HUES6 (cell line): Measurements from ENCODE around the gene UNG.

Source experiments
- H3K27ac ChIP-seq: 2 replicates; pipeline ENCODE4 v1.7.0; 2013; ENCODE audit warnings: low read depth, mild to moderate bottlenecking, low read length, inconsistent platforms
- H3K27me3 ChIP-seq: 2 replicates; pipeline ENCODE4 v1.6.1; 2013; ENCODE audit warnings: low read length; ENCODE audit not compliant: control insufficient read depth, insufficient read depth
- H3K36me3 ChIP-seq: 2 replicates; pipeline ENCODE4 v1.6.1; 2013; ENCODE audit warnings: low read length; ENCODE audit not compliant: control insufficient read depth, insufficient read depth
- H3K4me1 ChIP-seq: 2 replicates; pipeline ENCODE4 v1.6.1; 2013; ENCODE audit warnings: low read length; ENCODE audit not compliant: control insufficient read depth, insufficient read depth
- H3K4me3 ChIP-seq: 2 replicates; pipeline ENCODE4 v1.5.1; 2013; ENCODE audit warnings: low read depth, low read length
- H3K9ac ChIP-seq: one replicate; pipeline ENCODE4 v1.6.1; 2013; ENCODE audit warnings: mild to moderate bottlenecking, low read length
- H3K9me3 ChIP-seq: 2 replicates; pipeline ENCODE4 v1.6.1; 2013; ENCODE audit warnings: low read depth, low read length; ENCODE audit not compliant: control insufficient read depth, insufficient read depth

Gene UNG

DNA sequence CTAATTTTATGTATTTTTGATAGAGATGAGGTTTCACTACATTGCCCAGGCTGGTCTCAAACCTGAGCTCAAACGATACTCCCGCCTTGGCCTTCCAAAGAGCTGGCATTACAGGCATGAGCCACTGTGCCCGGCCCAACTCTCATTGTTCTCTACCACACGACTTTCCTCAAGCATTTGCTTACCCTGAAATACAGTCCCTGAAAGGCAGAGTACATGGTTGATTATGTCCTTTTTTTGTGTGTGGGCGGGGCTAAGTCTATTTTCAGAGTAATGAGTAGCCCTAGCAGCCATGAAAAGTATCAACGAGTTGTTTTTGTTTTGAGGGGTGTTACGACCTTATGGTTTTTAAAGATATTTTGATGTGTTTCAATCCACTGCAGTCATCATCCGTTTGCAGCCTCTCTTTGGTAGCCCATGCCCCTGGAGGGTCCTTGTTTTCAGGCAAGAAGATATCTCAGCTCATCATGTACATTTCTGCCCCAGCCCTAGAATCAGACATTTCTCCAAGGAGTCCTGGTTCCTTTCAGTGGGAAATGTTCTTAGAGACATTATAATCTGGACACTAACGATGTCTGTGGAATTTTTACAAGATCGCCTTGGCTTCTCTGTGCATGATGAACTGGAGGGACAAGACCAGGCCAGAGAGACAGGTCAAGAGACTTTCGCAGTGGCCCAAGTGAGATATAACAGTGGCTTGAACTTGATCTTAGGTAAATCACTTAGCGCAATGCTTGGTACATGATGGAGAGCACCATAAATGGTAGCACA lies 27.7 kb downstream of the UNG start:
- Histone ChIP-seq H3K4me1 (no peaks in the 10 kb centered on the region), H3K27me3 (no peaks in the 10 kb centered on the region), H3K9me3 (no peaks in the 10 kb centered on the region), H3K36me3 (no peaks in the 10 kb centered on the region), H3K9ac (no peak overlapping the region), H3K4me3 (no peak overlapping the region), H3K27ac (no peak overlapping the region)

- Histone ChIP-seq H3K27ac (no peak overlapping the region), H3K36me3 (no peaks in the 10 kb centered on the region), H3K27me3 (no peaks in the 10 kb centered on the region), H3K9me3 (no peaks in the 10 kb centered on the region), H3K4me3 (no peak overlapping the region), H3K9ac (no peak overlapping the region), H3K4me1 (no peaks in the 10 kb centered on the region; the same call in 1 of the 2 replicates)
These were observed 28.4 kb downstream of the UNG start for GRCh38 chr12:109125791-109126190.

GRCh38 chr12:109126784-109127183 lies 29.4 kb downstream of the UNG start:
- no peaks in the 10 kb centered on the region; the same call in 1 of the 2 replicates for H3K4me1 ChIP-seq
- H3K27ac ChIP-seq, result no peak overlapping the region
- no peaks in the 10 kb centered on the region for H3K36me3 ChIP-seq
- no peaks in the 10 kb centered on the region for H3K9me3 ChIP-seq
- H3K9ac ChIP-seq, result no peak overlapping the region
- no peak overlapping the region for H3K4me3 ChIP-seq
- no peaks in the 10 kb centered on the region for H3K27me3 ChIP-seq

- no peaks in the 10 kb centered on the region for H3K27me3 ChIP-seq
- no peak overlapping the region for H3K4me3 ChIP-seq
- no peaks in the 10 kb centered on the region for H3K36me3 ChIP-seq
- H3K4me1 ChIP-seq, result no peaks in the 10 kb centered on the region; the same call in 1 of the 2 replicates
- no peak overlapping the region for H3K9ac ChIP-seq
- H3K9me3 ChIP-seq, result no peaks in the 10 kb centered on the region
- H3K27ac ChIP-seq, result no peak overlapping the region
These were observed 30.3 kb downstream of the UNG start for GRCh38 chr12:109127533-109128242.

GRCh38 chr12:109130297-109131153 lies 33.1 kb downstream of the UNG start:
- Histone ChIP-seq H3K4me1 (no peaks in the 10 kb centered on the region; the same call in 1 of the 2 replicates), H3K27ac (no peak overlapping the region), H3K4me3 (no peak overlapping the region), H3K9me3 (no peaks in the 10 kb centered on the region), H3K9ac (no peak overlapping the region), H3K27me3 (no peaks in the 10 kb centered on the region), H3K36me3 (no peaks in the 10 kb centered on the region)

DNA sequence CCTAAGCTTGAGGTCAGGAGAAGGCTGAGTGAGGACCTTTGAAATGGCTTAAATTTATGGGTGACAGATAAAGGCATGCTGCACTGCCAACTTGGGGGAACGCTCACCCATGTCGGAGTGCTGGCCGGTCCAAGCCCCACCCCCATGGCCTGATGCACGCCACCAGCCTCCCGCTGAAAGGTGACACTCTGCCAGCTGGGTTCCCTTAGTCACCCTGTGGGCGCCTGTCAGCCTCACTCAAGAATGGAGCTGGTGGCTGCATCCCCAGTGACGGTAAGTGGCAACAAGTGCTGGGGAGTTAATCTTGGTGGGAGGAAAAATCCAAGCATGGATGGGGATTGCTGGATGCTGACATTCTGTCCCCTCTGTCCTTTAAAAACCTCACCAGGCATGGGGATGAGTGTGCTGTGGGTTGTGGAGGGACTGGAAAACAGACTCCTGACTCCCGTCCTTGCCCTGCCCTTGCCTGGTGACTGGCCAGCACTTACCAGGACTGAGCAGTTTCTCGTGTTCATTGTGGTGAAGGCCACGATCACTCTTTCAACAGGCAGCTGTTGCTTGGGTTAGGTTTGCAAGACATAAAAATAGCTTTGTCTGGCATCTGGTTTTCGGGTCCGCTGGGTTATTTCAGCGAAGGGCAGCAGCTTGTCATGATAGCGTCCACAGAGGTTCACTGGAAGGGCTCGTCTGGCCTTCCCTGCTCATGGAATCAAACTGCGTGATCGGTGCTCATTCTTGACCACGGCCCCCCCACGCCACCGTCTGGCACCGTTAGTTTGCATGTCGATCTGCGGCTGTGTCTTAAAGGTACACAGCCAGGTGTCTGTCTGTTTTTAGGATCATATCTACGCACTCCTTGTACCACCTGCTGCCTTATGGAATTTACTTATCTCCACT lies 34.0 kb downstream of the UNG start:
- no peaks in the 10 kb centered on the region for H3K36me3 ChIP-seq

GRCh38 chr12:109134186-109134917 lies 37.0 kb downstream of the UNG start:
- no peak overlapping the region for H3K27ac ChIP-seq
- H3K27me3 ChIP-seq, result no peaks in the 10 kb centered on the region
- no peaks in the 10 kb centered on the region; the same call in 1 of the 2 replicates for H3K4me1 ChIP-seq
- peaks cover 6% of the 10 kb centered on the region; the same call in 1 of the 2 replicates for H3K9me3 ChIP-seq
- H3K9ac ChIP-seq, result no peak overlapping the region
- H3K4me3 ChIP-seq, result no peak overlapping the region
- no peaks in the 10 kb centered on the region for H3K36me3 ChIP-seq

More for the DNA sequence above, 34.0 kb downstream of the UNG start:
- Histone ChIP-seq H3K27ac (no peak overlapping the region), H3K9ac (no peak overlapping the region), H3K4me3 (no peak overlapping the region), H3K27me3 (no peaks in the 10 kb centered on the region), H3K9me3 (0 out of 2 replicates have a peak, but pooled peaks cover 1% of the 10 kb centered on the region), H3K4me1 (no peaks in the 10 kb centered on the region; the same call in 1 of the 2 replicates)

- Histone ChIP-seq H3K4me1 (no peaks in the 10 kb centered on the region), H3K36me3 (no peaks in the 10 kb centered on the region), H3K27me3 (no peaks in the 10 kb centered on the region), H3K9ac (no peak overlapping the region), H3K9me3 (peaks cover 6% of the 10 kb centered on the region; the same call in 1 of the 2 replicates), H3K27ac (no peak overlapping the region), H3K4me3 (no peak overlapping the region)
These were observed 39.7 kb downstream of the UNG start for GRCh38 chr12:109137055-109137454.

DNA sequence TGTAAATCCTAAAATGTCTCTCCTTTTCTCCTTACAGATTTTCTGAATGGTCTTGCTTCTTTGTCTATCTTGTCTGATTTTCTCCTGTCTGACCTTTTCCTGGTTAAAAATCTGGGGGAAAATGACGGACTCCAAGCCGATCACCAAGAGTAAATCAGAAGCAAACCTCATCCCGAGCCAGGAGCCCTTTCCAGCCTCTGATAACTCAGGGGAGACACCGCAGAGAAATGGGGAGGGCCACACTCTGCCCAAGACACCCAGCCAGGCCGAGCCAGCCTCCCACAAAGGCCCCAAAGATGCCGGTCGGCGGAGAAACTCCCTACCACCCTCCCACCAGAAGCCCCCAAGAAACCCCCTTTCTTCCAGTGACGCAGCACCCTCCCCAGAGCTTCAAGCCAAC lies 42.0 kb downstream of the UNG start:
- H3K36me3 ChIP-seq, result no peaks in the 10 kb centered on the region
- no peak overlapping the region for H3K9ac ChIP-seq
- H3K4me3 ChIP-seq, result no peak overlapping the region
- H3K4me1 ChIP-seq, result no peaks in the 10 kb centered on the region
- H3K9me3 ChIP-seq, result peaks cover 6% of the 10 kb centered on the region; the same call in 1 of the 2 replicates
- no peak overlapping the region for H3K27ac ChIP-seq
- no peaks in the 10 kb centered on the region for H3K27me3 ChIP-seq
